T-helper 9 cell (primary cell): ENCODE data around the gene TNFRSF1B.

Experiments used
- DNase-seq: peaks from one replicate; pipeline ENCODE4 v3.0.0-alpha.2; 2020

Gene TNFRSF1B

DNA sequence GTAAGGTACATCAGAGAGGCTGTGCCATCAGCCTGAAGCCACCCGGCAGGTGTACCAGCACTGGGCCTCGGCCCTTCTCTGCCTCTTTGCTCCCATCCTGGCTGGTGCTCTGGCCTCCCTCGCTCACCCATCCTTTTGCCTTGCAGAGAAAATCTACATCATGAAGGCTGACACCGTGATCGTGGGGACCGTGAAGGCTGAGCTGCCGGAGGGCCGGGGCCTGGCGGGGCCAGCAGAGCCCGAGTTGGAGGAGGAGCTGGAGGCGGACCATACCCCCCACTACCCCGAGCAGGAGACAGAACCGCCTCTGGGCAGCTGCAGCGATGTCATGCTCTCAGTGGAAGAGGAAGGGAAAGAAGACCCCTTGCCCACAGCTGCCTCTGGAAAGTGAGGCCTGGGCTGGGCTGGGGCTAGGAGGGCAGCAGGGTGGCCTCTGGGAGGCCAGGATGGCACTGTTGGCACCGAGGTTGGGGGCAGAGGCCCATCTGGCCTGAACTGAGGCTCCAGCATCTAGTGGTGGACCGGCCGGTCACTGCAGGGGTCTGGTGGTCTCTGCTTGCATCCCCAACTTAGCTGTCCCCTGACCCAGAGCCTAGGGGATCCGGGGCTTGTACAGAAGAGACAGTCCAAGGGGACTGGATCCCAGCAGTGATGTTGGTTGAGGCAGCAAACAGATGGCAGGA, 24.5 kb upstream of the TNFRSF1B start:
- DNase-seq = no peak

GRCh38 chr1:12142891-12143630, 23.7 kb upstream of the TNFRSF1B start:
- no peak for DNase-seq

DNA sequence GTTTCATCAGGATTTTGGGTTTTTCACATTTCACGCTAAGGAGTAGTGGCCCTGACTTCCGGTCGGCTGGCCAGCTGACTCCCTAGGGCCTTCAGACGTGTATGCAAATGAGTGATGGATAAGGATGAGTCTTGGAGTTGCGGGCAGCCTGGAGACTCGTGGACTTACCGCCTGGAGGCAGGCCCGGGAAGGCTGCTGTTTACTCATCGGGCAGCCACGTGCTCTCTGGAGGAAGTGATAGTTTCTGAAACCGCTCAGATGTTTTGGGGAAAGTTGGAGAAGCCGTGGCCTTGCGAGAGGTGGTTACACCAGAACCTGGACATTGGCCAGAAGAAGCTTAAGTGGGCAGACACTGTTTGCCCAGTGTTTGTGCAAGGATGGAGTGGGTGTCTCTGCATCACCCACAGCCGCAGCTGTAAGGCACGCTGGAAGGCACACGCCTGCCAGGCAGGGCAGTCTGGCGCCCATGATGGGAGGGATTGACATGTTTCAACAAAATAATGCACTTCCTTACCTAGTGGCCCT, 23.1 kb upstream of the TNFRSF1B start:
- no peak for DNase-seq

- DNase-seq = no peak
Measured at GRCh38 chr1:12144236-12144635, 22.6 kb upstream of the TNFRSF1B start.

DNA sequence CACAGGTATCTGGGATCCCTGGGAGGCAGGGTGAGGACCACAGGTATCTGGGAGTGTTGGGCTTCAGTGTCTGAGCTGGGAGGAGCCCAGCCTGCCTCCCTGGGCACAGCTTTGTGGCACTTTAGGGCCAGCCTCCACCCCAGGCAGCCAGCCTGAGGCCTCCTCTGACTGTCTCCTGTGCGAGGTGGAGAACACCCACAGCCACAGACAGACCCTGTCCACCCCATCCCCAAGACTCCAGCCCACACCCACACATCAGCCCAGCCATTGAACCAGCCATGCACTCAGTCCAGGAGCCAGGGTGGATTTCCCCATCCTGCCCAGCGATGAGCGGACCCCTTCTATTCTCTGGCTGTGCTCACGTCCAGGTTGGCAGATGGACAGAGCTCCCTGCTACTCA, 21.8 kb upstream of the TNFRSF1B start:
- DNase-seq = no peak

- no peak for DNase-seq
Measured at GRCh38 chr1:12145616-12146342, 21.0 kb upstream of the TNFRSF1B start.

- DNase-seq = no peak
Measured at GRCh38 chr1:12146343-12147112, 20.3 kb upstream of the TNFRSF1B start.

- DNase-seq = no peak
Measured at GRCh38 chr1:12147201-12147701, 19.5 kb upstream of the TNFRSF1B start.

DNA sequence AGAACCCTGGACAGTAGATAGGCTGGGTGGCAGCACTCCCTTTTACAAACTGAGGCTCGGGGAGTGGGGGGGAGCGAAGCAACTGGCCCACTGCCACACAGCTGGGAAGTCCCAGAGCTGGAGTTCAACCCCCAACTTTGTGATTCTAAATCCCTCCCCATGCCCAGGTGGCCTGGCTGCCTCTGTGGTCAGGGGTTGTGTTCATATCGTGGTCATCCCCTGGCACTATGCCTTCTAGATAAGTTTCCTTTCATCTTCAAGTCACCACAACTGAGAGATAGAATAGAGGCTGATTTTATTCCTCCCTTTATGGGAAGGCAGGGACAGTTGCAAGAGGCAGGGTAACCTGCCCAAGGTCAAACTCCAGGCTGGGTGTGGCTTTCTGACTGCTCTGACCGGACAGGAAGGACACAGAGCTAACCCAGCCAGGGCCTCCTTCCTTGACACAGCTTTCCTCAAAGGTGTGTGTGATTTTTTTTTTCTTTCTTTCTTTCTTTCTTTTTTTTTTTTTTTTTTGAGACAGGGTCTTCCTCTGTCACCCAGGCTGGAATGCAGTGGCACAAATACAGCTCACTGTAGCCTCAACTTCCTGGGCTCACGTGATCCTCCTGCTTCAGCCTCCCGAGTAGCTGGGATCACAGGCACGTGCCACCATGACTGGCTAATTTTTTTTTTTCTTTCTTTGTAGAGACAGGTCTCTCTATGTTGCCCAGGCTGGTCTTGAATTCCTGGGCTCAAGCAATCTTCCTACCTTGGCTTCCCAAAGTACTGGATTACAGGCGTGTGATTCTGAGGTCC, 18.4 kb upstream of the TNFRSF1B start:
- no peak for DNase-seq

- no peak for DNase-seq
Measured at GRCh38 chr1:12148958-12149790, 17.6 kb upstream of the TNFRSF1B start.

- no peak for DNase-seq
Measured at GRCh38 chr1:12149791-12150175, 17.0 kb upstream of the TNFRSF1B start.

- no peak for DNase-seq
Measured at GRCh38 chr1:12150456-12151200, 16.2 kb upstream of the TNFRSF1B start.

GRCh38 chr1:12151465-12151864, 15.3 kb upstream of the TNFRSF1B start:
- no peak for DNase-seq

DNA sequence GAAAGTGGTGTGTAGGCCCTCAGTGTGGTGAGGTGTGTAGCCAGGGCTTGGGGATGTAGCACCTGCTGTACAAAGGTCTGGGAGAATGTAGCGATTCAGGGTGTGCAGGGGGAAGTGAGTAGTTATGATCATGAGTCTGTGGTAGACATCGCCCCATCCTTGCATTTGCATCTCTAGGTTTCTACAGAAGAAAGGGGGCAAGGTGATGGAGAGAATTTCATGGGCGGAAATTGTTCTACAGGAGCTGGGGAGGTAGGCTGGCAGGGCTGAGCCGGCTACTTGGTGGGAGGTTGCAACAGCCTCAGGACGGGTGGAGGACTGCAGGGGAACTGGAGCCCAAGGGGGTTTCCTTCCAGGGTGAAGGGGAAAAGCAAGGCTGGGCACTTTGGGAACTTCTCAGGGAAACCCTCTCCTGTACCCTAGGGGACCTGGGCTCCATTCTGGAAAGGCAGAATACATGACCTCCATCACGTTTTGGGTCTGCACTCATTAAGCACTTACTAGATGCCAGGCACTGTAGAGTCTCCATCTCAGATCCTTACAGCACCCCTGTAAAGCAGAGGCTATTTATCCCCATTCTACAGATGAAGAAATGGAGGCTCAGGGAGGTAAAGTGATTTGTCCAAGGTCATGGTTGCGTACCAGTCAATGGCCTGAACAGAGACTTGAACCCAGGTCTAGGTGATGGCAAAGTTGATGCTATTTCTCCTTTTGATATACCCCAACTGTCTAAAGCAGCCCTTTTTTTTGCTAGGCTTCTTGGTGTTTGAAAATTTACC, 14.5 kb upstream of the TNFRSF1B start:
- no peak for DNase-seq

GRCh38 chr1:12153181-12153785, 13.5 kb upstream of the TNFRSF1B start:
- DNase-seq = no peak

DNA sequence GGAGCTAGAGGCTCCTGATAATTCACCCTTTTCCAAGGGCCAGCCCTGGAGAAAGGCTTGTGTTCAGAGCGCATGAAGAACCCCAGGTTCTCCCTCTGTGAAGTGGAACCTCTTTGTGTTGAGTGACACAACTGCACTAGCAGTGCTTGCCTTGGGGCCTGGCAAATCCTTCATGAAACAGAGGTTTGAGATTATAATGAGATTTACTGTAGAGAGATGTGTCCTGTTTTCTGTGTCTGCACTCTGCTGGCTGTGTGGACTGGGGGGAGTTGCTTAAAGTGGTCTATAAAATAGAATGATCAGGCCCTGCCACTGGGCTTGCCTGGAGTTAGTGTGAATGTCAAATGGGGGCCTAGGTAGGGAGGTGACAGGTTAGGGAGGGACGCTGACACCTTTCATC, 11.5 kb upstream of the TNFRSF1B start:
- DNase-seq = no peak

DNA sequence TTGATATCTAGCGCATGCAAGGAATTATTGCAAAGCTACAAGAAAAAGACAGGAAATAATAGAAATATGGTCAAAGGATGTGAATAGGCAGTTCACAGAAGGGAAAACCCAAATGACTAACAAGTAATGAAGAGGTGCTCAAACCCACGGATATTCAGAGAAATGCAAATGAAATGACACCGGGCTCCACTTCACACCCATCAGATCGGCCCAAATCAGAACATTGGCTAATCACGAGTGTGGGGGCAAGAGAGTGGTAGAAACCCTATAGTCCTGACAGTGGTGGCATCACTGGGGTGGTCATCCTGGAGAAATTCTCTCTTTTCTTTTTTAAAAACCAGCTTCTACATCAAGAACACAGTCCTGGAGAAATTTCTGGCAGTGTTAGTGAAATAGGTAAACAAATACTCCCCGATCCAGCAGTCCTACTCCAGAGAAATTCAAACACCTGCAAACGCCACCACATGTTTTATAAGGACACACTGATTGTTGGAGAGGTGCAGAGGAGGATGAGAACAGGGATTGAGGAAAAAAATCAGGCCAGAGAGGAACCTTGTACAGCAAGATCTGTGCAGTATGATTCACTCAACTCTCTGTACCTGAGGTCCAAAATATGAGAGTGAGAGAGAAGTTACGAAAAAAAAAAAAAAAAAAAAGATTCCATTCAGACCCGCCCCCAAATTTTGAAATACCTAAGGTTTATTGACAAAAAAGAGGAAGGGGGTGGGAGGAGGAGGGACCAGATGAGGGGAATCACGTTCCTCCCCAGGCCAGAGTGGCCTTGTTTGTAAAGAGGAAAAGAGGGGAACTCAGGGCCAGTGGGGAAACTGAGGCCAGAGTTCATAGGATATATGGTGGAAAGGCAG, 9.2 kb upstream of the TNFRSF1B start:
- DNase-seq = no peak
